GM18502 (cell line): ENCODE measurements around the gene MYO9A.
A peak's percentile ranks its signal among the peaks of the same experiment; 100 is the strongest.
"Not testable (repeated sequence)": the region's sequence is repeated elsewhere in the genome, so short reads cannot be mapped to it uniquely, and the experiment has no call there.

Experiments used
- ATAC-seq: cut with Tn5 transposase; IDR thresholded peaks from one replicate; pipeline ENCODE4 v1.9.1; 2021; ENCODE audit warnings: mild to moderate bottlenecking; ENCODE audit not compliant: unreplicated experiment, poor library complexity

MYO9A gene

GRCh38 chr15:71893691-71894090 is 224.3 kb downstream of the MYO9A start:
- ATAC-seq: no peak

GRCh38 chr15:71892335-71892734 is 225.6 kb downstream of the MYO9A start:
- no peak for ATAC-seq

- no peak for ATAC-seq
These were observed 226.9 kb downstream of the MYO9A start for GRCh38 chr15:71891026-71891425.

DNA sequence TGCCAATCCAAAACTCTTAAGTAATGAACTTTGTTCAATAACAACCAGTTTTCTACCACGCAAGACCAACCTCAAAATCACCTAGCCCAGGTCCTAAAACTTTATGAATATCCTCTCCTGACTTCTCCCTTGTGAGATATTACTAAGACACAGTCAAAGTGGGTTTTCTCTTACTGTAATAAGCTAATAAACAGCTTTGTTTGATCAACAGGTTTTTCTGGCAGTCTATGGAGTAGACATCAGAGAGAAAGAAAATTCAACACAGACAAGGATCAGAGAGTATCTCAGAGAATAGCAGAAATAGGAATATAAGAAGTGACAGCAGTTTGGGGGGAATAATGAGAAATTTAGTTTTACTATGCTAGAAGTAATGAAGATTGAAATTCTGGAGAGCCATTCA is 228.0 kb downstream of the MYO9A start:
- no peak for ATAC-seq

DNA sequence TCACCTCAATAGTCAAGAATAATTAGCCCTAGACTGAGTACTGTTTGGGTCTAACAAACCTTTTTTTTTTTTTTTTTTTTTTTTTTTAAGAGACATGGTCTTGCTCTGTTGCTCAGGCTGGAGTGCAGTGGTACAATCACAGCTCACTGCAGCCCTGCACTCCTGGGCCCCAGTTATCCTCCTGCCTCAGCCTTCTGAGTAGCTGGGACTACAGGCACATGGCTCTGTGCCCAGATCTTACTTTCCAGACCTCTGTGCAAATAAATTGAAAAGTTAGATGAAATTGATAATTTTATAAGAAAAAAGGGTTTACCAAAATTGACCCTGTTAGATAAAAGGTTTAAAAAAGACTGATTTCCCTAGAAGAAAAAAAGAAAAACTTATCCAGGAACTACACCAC is 228.6 kb downstream of the MYO9A start:
- ATAC-seq: no peak

- ATAC-seq: peak; percentile 50
These were observed 229.2 kb downstream of the MYO9A start for GRCh38 chr15:71888797-71889196.

GRCh38 chr15:71885390-71885789 is 232.6 kb downstream of the MYO9A start:
- no peak for ATAC-seq

DNA sequence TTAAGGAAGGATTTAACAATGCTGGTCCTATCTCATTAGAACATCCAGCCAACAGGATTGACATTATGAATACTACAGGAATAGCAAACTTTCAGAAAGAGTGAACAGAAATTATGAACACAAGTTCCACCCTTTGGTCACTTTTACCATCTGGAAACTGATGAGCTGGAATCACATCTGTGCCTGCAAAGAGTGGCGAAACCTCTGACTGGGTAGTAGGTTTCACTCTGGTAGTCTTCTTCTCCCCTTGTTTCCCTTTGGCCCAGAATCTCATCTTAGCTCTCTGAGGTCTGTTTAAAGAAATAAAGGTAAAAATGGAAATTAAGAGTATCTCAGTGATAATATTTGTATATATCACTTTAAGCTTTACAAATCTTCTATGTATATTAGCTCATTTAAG is 234.5 kb downstream of the MYO9A start:
- no peak for ATAC-seq

DNA sequence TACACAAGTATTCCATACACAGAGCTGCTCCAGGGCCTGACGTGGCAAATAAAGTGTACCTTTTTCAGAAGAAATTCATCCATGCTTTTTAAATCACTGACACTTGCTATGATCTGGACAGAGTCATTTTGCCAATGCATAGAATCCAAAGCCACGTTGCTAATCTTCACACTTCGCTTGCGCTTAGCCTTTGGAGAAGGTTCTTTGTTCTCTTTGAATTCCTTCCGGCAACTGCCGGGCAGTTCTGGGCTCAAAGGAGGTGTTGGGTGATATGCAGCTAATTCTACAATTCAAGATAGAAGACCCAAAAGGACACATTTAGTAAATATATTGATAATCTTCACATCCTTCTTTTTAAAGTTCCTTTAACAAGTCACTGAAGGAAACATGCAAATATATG is 237.7 kb downstream of the MYO9A start:
- ATAC-seq: no peak

- ATAC-seq: no peak
These were observed 243.7 kb downstream of the MYO9A start for GRCh38 chr15:71874245-71874644.

- not testable (repeated sequence) for ATAC-seq
These were observed 259.7 kb downstream of the MYO9A start for GRCh38 chr15:71858232-71858631.

- ATAC-seq: no peak
These were observed 264.4 kb downstream of the MYO9A start for GRCh38 chr15:71853543-71853942.

DNA sequence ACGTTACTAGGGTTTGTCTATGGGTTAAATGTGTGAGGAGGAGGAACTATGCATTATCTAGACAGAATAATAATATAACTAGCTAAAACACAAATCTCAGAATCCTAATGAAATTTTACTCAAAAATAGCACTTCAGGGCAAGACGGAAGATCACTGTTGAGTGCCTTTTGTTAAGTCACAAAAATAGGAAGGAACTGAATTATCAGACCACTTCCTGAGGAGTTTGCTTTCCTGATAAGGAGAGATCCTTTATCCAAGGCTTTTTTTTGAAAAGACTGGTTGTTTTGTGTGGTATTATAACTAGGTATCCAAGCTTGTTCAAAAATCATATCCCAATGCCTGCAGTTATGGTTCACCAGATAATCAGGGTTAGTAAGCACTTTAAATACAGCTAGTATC is 273.0 kb downstream of the MYO9A start:
- ATAC-seq: no peak

DNA sequence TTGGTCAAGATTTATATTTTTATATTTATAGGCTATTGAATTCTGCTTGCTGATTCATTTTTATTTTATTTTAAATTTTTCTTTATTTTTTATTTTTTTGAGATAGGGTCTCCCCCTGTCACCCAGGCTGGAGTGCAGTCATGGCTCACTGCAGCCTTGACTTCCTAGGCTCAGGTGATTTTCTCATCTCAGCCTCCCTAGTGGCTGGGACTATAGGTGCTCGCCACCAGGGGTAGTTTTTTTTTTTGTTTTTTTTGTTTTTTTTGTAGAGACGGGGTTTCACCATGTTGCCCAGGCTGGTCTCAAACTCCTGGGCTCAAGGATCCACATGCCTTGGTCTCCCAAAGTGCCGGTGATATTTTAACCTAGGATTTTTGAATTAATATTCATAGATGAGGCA is 276.4 kb downstream of the MYO9A start:
- ATAC-seq: no peak

- no peak for ATAC-seq
These were observed 287.0 kb downstream of the MYO9A start for GRCh38 chr15:71830981-71831380.

- no peak for ATAC-seq
These were observed 291.8 kb downstream of the MYO9A start for GRCh38 chr15:71826196-71826595.

- ATAC-seq: no peak
These were observed 292.8 kb downstream of the MYO9A start for GRCh38 chr15:71825021-71825730.

GRCh38 chr15:71823801-71824200 is 294.1 kb downstream of the MYO9A start:
- ATAC-seq: no peak

DNA sequence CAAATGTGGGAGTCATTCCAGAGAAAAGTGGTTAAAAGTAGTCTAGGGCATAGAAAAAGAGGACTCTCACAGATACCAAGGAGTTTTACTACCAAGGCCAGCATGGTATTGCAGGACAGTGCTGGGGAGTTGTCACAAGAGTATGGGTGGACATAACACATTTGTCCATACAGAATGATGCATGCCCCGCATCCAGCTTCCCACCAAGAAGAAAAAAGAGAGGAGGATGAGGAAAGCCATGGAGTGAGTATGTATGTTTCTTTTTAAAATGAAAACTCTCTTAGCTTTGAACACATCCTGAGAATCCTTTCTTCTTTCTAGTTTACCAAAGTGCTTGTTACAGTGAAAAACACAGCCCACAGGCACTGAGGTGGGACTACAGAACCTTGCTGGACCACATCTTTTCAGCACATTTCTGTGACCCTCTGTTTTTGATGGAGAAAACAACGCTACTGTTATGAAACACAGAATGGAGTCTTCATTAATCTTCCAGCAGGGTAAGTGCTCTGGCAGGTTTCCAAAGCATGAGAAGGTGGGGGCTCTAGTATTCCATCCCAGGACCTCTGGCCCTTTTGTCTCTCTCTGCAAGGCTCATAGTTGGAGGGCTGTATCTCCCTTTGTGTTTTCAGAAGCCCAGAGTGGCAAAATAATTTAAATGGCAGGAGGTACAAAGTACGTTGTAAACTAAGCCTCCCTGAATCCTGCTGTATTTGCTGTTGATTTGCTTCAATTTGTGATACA is 294.9 kb downstream of the MYO9A start:
- ATAC-seq: no peak

GRCh38 chr15:71821547-71822129 is 296.3 kb downstream of the MYO9A start:
- ATAC-seq: no peak

GRCh38 chr15:71820127-71820526 is 297.8 kb downstream of the MYO9A start:
- ATAC-seq: no peak

- ATAC-seq: no peak
These were observed 300.6 kb downstream of the MYO9A start for GRCh38 chr15:71817351-71817750.
